Activated B cell treated with CpG ODN at 0.5 μM for 24 hours (primary cell): ENCODE measurements around the gene NAT9. TPM values are rescaled to one million over a fixed set of nuclear protein-coding genes. Genes with fewer than 3 reads are reported as not detected.
A peak's percentile ranks its signal among the peaks of the same experiment; 100 is the strongest.

Experiments used
- ATAC-seq: fragments of 200-7000 bp; cut with Tn5 transposase; one replicate; pipeline ENCODE4 v1.10.0; 2021; ENCODE audit warnings: low read depth, mild to moderate bottlenecking, moderate library complexity
- CTCF ChIA-PET: fragments of 350-600 bp; sonication (Branson Sonifier 250); formaldehyde crosslinking; loops from one replicate; lab custom pipeline; 2021; ENCODE audit warnings: antibody characterized with exemption; lab: Charles Lee
- POLR2A ChIA-PET: fragments of 350-600 bp; sonication (Branson Sonifier 250); formaldehyde crosslinking; loops from one replicate; lab custom pipeline; 2021; ENCODE audit warnings: antibody characterized with exemption; lab: Charles Lee
- DNase-seq: peaks from one replicate; pipeline ENCODE4 v3.0.0; 2022
- H3K27ac Mint-ChIP-seq: one replicate; pipeline ENCODE4 v1.8.0; 2020; ENCODE audit warnings: mixed read lengths
- H3K27me3 Mint-ChIP-seq: one replicate; pipeline ENCODE4 v1.8.0; 2021; ENCODE audit warnings: mixed read lengths
- H3K36me3 Mint-ChIP-seq: one replicate; pipeline ENCODE4 v1.8.0; 2021; ENCODE audit warnings: low read depth, mixed read lengths
- H3K4me1 Mint-ChIP-seq: one replicate; pipeline ENCODE4 v1.8.0; 2021; ENCODE audit warnings: mixed read lengths
- H3K4me3 Mint-ChIP-seq: one replicate; pipeline ENCODE4 v1.8.0; 2020; ENCODE audit warnings: mild to moderate bottlenecking, mixed read lengths
- H3K9me3 Mint-ChIP-seq: one replicate; pipeline ENCODE4 v1.8.0; 2020; ENCODE audit warnings: mixed read lengths
- intact Hi-C: fragments of 100-400 bp; cut with micrococcal nuclease; formaldehyde crosslinking; loops from one replicate; pipeline ENCODE4 v1.15.1; 2024
- total RNA-seq: library from RNA; stranded (reverse); gene quantifications from 2 replicates; pipeline ENCODE4 v1.2.3, GENCODE V29; 2022
- TF ChIP-seq, protein P1 (sequence below): fragments of 200-600 bp; IDR thresholded peaks from one replicate; pipeline ENCODE4 v1.8.0; 2022; ENCODE audit warnings: antibody characterized with exemption, mild to moderate bottlenecking

Gene NAT9
- total RNA-seq, 1 donor from 2014 or later: 79.7 TPM

DNA sequence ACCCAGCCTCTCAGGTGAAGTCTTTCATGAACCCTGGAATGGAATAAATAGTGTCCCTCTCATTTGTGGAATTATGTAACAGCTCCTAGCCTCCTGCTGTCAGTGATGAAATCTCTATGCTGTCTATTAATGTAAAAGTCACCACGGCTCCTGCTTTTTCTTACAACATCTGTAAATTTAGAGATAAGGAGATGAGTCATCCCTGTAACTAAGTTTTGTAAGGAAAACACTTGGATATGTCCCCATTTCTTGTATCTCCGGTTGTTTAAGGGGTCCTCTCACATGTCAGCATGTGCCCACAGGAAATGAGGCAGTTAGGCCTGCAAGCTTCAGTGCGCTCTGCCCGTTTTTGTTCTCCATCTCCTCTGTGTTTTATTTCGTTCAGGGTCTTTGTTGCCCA, 2.8 kb upstream of the NAT9 start:
- POLR2A ChIA-PET: interaction anchor here (0.6 to 1.6 kb wide), 4 partner anchors 8 to 94 kb away, joined by 3 to 12 read pairs (median 5); partner anchors contain the start of gene FDXR
- H3K4me1 Mint-ChIP-seq: peaks cover 63% of the 10 kb centered on the region
- ATAC-seq (no peak), DNase-seq (no peak)
- H3K27me3 Mint-ChIP-seq: no peaks in the 10 kb centered on the region
- no peak overlapping the region for H3K27ac Mint-ChIP-seq
- peaks cover 14% of the 10 kb centered on the region for H3K36me3 Mint-ChIP-seq
- H3K4me3 Mint-ChIP-seq: peak overlapping the region; percentile 9
- CTCF ChIA-PET: interaction anchor here (1.3 to 3.6 kb wide), 6 partner anchors 8 to 322 kb away, joined by 4 to 14 read pairs (median 8); partner anchors contain the start of gene RAB37
- no peaks in the 10 kb centered on the region for H3K9me3 Mint-ChIP-seq
- TF ChIP-seq, protein P1, sequence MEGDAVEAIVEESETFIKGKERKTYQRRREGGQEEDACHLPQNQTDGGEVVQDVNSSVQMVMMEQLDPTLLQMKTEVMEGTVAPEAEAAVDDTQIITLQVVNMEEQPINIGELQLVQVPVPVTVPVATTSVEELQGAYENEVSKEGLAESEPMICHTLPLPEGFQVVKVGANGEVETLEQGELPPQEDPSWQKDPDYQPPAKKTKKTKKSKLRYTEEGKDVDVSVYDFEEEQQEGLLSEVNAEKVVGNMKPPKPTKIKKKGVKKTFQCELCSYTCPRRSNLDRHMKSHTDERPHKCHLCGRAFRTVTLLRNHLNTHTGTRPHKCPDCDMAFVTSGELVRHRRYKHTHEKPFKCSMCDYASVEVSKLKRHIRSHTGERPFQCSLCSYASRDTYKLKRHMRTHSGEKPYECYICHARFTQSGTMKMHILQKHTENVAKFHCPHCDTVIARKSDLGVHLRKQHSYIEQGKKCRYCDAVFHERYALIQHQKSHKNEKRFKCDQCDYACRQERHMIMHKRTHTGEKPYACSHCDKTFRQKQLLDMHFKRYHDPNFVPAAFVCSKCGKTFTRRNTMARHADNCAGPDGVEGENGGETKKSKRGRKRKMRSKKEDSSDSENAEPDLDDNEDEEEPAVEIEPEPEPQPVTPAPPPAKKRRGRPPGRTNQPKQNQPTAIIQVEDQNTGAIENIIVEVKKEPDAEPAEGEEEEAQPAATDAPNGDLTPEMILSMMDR: no peak
- intact Hi-C loops: no loop called here

GRCh38 chr17:74777901-74778515, 1.9 kb upstream of the NAT9 start:
- intact Hi-C loops: no loop called here
- H3K4me1 Mint-ChIP-seq: peaks cover 63% of the 10 kb centered on the region
- H3K27ac Mint-ChIP-seq: no peak overlapping the region
- TF ChIP-seq, protein P1: no peak
- H3K36me3 Mint-ChIP-seq: peaks cover 23% of the 10 kb centered on the region
- H3K27me3 Mint-ChIP-seq: no peaks in the 10 kb centered on the region
- peak overlapping the region; percentile 13 for H3K4me3 Mint-ChIP-seq
- DNase-seq: no peak
- ATAC-seq: no peak
- CTCF ChIA-PET: no interaction called here
- no peaks in the 10 kb centered on the region for H3K9me3 Mint-ChIP-seq
- POLR2A ChIA-PET: no interaction called here

DNA sequence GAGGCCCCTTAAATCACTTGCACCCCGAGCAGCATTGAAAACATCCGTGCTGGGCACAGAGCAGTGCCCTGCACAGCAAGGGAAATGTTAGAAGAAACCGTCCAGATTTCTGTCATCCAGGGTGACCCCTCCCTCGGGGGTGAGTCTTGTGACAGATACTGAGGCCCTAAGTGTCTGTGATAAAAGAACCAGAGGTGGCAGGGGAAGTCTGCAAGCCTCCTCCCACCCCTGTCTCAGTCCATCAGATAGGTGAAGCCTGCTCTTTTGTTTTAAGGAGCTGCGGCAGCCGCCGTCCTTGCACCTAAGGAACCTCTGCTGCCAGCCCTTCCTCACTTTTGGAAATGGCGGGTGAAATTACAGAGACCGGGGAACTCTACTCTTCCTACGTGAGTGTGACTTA, 845 bp upstream of the NAT9 start:
- no peak for ATAC-seq
- TF ChIP-seq, protein P1: no peak
- H3K27me3 Mint-ChIP-seq: no peaks in the 10 kb centered on the region
- intact Hi-C loops: loop anchor here (1.0 kb wide), 1 partner anchor 29 kb away; the partner anchor contains the start of gene NHERF1
- H3K36me3 Mint-ChIP-seq: peaks cover 32% of the 10 kb centered on the region
- no peak for DNase-seq
- H3K27ac Mint-ChIP-seq: no peak overlapping the region
- peaks cover 63% of the 10 kb centered on the region for H3K4me1 Mint-ChIP-seq
- POLR2A ChIA-PET: interaction anchor here (1.1 to 2.4 kb wide), 4 partner anchors 28 to 96 kb away, joined by 3 to 29 read pairs (median 10); partner anchors contain the start of genes FDXR and NHERF1
- CTCF ChIA-PET: interaction anchor here (0.7 to 2.4 kb wide), 5 partner anchors 15 to 119 kb away, joined by 3 to 13 read pairs (median 6); partner anchors contain the start of gene RAB37
- no peaks in the 10 kb centered on the region for H3K9me3 Mint-ChIP-seq
- H3K4me3 Mint-ChIP-seq: peak overlapping the region; percentile 99

GRCh38 chr17:74775409-74776043, 619 bp downstream of the NAT9 start:
- TF ChIP-seq, protein P1: no peak
- ATAC-seq: no peak
- H3K27ac Mint-ChIP-seq: peak overlapping the region; percentile 89
- intact Hi-C loops: loop anchor here (1.0 kb wide), 1 partner anchor 27 kb away; the partner anchor contains the start of gene NHERF1
- ChIA-PET CTCF (interaction anchor here (1.6 to 2.4 kb wide), 3 partner anchors 38 to 118 kb away, joined by 6 to 13 read pairs (median 12); partner anchors contain the start of gene RAB37), POLR2A (interaction anchor here (0.9 to 2.4 kb wide), 6 partner anchors 26 to 118 kb away, joined by 3 to 29 read pairs (median 6); partner anchors contain the start of genes FDXR and NHERF1)
- H3K4me1 Mint-ChIP-seq: peaks cover 57% of the 10 kb centered on the region
- H3K36me3 Mint-ChIP-seq: peaks cover 44% of the 10 kb centered on the region
- no peaks in the 10 kb centered on the region for H3K27me3 Mint-ChIP-seq
- no peak for DNase-seq
- no peaks in the 10 kb centered on the region for H3K9me3 Mint-ChIP-seq
- peak overlapping the region; percentile 99 for H3K4me3 Mint-ChIP-seq

- TF ChIP-seq, protein P1: no peak
- H3K4me1 Mint-ChIP-seq: peaks cover 42% of the 10 kb centered on the region
- no peaks in the 10 kb centered on the region for H3K9me3 Mint-ChIP-seq
- ATAC-seq: no peak
- H3K27ac Mint-ChIP-seq: no peak overlapping the region
- H3K4me3 Mint-ChIP-seq: peak overlapping the region; percentile 33
- no peak for DNase-seq
- ChIA-PET POLR2A (interaction anchor here (0.6 to 1.0 kb wide), 3 partner anchors 25 to 496 kb away, joined by 4 to 13 read pairs (median 5); partner anchors contain the start of genes NHERF1 and RAB37), CTCF (interaction anchor here (1.2 to 2.2 kb wide), 3 partner anchors 28 to 116 kb away, joined by 3 to 7 read pairs (median 7); no protein-coding TSS in a partner anchor)
- peaks cover 55% of the 10 kb centered on the region for H3K36me3 Mint-ChIP-seq
- intact Hi-C loops: no loop called here
- no peaks in the 10 kb centered on the region for H3K27me3 Mint-ChIP-seq
These were observed 2.3 kb downstream of the NAT9 start for GRCh38 chr17:74773871-74774286.
